ENCODE results near the gene SLC26A4. TPM values are rescaled to one million over a fixed set of nuclear protein-coding genes. Genes with fewer than 3 reads are reported as not detected.
"Not testable (repeated sequence)": the region's sequence is repeated elsewhere in the genome, so short reads cannot be mapped to it uniquely, and the experiment has no call there.

Gene SLC26A4
- total RNA-seq: 0.47 and 0.73 TPM in 2 replicates

DNA sequence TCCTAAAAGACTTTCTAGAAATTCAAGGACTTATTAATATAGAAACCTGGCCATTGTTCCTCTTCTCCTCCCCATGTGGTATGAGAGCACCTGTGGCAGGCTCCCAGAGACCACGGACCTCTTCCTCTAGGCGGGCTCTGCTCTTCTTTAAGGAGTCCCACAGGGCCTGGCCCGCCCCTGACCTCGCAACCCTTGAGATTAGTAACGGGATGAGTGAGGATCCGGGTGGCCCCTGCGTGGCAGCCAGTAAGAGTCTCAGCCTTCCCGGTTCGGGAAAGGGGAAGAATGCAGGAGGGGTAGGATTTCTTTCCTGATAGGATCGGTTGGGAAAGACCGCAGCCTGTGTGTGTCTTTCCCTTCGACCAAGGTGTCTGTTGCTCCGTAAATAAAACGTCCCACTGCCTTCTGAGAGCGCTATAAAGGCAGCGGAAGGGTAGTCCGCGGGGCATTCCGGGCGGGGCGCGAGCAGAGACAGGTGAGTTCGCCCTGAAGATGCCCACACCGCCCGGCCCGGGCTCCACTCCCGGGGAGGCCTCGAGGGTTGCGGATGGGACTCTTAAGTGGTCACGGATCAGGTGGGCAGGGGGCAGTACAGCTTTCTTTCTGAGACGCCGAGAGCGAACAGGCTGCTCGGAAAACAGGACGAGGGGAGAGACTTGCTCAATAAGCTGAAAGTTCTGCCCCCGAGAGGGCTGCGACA lies at the start of gene SLC26A4:
Gene SLC26A4 (plus strand): TSS at position 448 of the 700 bp plus-strand sequence. CDS start 814 bp downstream, outside the sequence.
- DNase-seq (ENCODE audit: extremely low read depth, low read depth, low spot score): no peak

DNA sequence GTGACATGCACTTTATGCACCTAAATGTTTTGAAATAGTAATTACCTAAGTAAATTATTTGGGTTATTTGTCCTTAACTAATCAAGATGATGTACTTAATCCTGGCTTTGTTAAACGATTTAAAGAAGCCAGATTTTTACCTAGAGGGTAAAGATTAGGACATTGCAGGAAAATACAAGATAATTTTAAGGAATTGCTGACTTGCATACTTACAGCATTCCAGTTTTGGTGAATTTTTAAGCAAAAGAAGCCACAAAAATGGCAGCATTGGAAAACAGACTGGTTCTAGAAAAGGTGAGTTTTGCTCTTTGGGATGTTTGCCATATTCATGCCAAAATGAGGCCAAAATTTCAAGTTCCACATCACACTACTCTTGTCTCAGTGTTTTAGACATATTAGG lies 47.2 kb upstream of the SLC26A4 start:
- DNase-seq (ENCODE audit: extremely low read depth, low read depth, low spot score): no peak

DNA sequence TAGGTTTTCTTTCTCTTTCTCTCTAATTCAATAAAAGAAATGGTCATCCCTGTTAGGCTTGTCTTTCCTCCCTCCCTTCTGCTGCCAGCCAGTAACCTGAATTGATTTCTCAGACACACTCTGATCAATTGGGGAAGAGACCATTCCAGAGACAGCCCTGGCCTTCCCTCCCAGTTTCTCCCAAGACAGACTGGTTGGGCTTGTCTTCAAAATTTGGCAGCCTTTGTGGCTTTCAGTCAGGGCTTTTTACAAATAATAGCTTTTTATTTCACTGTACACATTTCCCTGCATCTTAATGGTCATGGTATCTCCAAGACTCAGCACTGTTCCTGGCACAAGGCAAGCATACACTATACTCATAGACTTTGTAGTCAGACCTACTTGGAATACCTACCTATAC lies 46.7 kb upstream of the SLC26A4 start:
- DNase-seq (ENCODE audit: extremely low read depth, low read depth, low spot score): no peak

DNA sequence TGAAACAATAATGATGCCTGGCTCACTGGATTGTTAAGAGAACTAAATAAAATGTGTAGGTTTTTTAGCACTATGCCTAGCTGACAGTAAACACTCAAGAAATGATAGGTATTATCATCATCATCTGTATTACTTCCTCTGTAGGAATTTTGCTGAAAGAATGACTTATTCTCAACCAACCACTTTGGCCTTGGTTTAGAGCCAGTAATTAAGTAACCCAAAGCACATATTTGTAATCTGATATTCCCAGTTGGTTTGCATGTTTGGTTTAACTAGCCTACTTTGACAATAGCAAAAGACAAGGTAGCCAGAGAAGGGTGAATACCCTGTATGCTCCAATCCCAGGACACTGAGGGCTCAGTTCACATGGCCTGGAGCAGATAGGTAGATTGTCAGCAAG lies 46.2 kb upstream of the SLC26A4 start:
- DNase-seq (ENCODE audit: extremely low read depth, low read depth, low spot score): no peak

DNA sequence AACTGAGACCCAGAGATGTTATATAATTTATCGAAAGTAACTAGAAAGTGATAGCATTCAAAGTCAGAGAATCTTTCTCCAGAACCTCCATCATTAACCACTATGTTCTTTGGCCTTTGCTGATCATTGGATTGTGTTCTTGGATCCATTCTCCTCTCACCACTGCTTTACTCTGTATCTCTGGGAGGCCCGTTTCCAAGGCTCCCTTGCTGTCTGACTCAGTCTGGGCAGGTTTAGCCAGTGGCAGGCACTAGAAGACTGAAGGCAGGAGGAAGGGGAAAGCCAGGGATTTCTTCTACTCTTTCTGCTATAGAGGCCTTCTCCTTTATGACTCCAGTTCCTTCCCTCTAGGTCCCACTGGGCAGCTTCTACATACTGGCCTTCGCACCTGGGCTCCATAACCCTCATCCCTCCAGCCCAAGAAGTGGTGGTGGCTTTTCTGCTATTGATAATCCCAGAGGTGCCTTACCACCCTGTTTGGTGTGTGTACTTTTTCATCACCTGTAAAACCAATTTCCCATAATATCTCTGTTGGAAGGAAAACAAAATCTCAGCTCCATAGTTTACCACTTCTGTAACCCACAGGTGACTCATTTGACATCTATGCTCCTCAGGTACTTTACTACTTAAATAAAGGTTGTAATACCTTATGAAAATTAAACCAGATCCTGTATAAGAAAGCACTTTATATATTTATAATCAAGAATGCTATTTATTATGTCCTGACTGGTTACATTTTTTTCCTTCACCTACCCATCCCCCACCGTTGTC lies 44.5 kb upstream of the SLC26A4 start:
- no peak for DNase-seq (ENCODE audit: extremely low read depth, low read depth, low spot score)

DNA sequence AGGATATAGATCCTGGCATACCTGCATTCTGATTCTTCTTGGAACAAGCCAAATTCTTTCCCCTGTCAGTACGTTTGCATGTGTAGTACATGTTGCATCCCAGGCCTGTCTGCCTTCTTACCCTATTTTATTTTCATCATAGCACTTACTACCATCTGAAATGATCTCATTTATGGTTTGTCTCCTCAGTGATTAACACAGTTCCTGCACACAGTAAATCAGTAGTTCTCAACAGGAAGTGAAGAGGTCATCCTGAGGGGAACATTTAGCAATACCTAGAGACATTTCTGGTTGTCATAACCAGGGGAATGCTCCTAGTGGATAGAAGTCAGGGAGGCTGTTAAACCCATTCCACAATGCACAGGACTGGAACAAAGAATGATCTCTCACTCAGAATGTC lies 38.2 kb upstream of the SLC26A4 start:
- peak; percentile 29 for DNase-seq (ENCODE audit: extremely low read depth, low read depth, low spot score)

DNA sequence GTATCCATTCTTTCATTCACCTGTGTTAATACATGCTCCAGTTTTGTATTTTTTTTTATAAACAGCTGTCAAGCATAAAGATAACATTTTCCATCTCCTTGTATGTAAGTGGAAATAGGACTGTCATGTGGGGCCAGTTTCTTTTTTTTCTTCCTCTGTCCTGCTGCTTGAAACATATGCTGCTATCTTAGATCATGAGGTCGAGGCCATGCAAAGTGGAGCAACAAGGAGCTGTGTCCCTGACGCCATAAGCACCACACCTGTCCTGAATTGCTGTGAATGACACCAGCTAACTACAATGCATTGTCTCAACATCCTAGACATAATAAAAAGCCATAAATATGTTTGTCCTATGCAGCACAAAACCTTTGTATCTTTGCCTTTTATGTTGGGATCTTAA lies 37.7 kb upstream of the SLC26A4 start:
- DNase-seq (ENCODE audit: extremely low read depth, low read depth, low spot score): no peak

DNA sequence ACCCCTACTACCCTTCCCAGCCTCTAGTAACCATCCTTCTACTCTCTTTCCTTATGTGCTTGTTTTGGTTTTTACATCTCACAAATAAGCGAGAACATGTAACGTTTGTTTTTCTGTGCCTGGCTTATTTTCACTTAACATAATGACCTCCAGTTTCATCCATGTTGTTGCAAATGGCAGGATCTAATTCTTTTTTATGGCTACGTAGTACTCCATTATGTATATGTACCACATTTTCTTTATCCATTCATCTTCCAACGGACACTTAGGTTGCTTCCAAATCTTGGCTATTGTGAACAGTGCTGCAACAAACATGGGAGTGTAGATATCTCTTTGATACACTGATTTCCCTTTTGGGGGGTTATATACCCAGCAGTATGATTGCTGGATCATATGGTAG lies 33.6 kb upstream of the SLC26A4 start:
- no peak for DNase-seq (ENCODE audit: extremely low read depth, low read depth, low spot score)

DNA sequence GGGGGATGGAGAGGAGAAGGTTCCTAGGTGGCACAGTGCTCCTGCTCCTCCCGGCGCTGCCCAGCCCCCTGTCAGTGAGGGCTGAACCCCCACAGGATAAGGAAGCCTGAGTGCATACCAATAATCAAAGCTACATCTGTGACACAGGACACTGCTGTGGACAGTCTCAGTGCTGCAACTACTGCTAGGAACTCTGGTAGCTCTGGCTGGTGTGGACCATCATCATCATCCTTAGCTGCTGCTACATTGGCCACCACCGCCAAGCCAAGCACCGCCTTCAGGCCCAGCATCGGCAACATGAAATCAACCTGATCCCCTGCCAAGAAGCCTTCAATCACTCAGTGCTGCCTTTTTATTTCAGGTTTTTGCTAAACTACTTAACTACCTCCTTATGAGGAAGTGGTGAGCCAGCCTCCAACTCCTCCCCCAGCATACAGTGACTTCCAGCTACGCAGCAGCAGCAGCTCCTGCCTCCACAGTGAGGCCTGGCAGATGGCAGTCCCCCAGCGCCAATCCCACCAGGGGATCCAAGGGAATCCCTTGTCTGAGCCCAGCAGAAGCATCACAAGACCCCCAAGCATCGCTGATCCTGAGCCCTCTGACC lies 32.1 kb upstream of the SLC26A4 start:
- DNase-seq (ENCODE audit: extremely low read depth, low read depth, low spot score): no peak

DNA sequence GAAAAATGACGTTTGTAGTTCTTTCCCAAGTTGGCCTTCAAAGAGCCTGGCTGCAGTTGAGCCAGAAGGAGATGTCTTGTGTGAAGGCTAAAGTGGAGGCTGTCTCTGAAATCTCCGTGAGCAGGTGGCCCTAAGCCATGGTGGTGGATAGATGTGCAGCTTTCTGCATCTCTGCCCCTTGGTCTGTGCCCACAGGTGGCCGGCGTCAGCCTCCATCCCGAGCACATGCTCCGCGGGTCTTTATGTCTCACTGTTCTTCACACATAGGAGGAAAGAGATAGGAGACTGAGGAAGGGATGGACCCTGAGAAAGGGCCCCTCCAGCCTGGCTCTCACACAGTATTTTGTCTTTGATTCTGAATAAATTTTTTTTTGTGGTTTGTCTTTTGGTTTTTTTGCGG lies 30.3 kb upstream of the SLC26A4 start:
- no peak for DNase-seq (ENCODE audit: extremely low read depth, low read depth, low spot score)

DNA sequence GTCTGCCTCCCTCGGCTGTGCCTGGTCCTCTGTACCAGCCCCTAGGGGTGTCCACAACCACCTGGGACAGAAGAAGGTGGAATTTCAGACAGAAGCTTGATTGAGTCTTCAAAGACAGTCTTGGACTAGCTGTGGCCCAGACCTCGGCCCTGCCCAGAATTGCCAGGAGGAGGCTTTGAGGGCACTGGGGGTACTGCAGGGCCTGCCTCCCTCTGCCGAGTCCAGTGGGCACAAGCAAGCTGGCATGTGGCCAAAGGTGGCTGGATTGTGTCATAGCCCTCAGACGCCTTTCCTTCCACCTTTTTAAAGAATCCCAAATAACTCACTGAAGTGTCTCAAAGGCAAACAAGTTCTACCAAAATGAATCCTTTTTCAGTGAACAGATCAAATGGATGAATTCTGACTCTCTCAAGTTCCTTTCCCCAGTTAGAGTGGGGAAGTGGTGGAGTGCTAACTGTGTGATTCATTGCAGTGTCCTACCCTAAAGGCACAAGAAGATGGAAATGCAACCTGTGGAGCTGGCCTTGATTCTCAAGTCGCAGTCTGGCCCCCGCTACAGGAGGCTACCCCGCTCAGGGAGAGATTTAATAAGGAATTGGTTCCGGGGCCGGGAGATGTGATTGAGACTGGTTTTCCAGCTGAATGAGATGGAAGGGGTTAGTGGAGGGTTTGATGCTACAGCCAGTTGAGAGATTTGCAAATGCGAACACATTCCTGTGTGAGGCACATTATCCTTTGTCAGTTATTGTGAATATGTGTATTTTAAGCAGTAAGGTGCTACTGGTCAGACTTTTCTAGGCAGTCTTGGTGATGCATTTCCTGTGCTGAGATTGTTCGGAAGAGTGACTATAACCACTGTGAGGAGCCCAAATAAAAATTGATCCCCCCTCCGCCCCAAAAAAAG lies 28.8 kb upstream of the SLC26A4 start:
- no peak for DNase-seq (ENCODE audit: extremely low read depth, low read depth, low spot score)

DNA sequence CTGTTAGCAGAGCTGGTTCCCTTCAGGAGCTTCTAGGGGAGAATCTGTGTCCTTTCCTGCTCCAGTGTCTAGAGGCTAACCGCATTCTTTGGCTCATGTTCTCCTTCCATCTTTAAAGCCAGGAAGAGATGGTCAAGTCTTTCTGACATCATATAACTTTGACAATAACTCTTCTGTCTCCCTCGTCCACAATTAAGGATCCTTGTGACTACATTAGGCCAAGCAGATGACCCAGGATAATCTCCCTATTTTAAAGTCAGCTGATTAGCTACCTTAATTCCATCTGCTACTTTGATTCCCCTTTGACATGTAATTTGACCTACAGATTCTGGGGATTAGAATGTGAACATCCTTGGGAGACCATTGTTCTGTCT lies 28.1 kb upstream of the SLC26A4 start:
- no peak for DNase-seq (ENCODE audit: extremely low read depth, low read depth, low spot score)

DNA sequence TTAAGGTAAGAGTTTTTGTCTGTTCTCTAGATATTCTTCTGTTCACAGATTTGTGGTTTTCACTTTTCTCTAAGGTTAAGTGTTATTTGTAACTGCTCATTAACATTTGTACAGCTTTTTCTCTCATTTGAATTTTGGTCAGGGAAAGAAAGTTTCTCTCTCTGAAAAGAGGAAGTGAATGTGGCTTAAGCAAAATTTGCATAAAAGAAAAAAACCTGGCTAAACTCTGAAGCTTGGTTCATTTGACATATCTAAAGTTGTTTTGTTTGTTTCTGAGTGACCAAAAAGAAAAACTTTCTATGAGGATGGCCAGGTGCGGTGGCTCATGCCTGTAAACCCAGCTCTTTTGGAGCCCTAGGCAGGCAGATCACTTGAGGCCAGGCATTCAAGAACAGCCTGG lies 22.0 kb upstream of the SLC26A4 start:
- DNase-seq (ENCODE audit: extremely low read depth, low read depth, low spot score): no peak

DNA sequence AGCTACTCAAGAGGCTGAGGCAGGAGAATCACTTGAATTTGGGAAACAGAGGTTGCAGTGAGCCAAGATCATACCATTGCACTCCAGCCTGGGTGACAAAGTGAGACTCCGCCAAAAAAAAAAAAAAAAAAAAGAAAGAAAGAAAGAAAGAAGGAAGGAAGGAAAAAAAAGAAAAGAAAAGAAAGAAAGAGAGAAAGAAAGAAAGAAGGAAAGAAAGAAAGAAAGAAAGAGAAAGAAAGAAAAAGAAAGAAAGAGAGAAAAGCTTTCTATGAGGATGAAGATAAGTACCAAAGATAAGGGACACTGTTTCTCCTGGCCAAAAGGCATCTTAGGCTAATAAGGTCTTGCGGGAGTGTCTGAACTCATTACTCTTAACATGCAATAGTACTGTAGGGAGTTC lies 21.6 kb upstream of the SLC26A4 start:
- not testable (repeated sequence) for DNase-seq (ENCODE audit: extremely low read depth, low read depth, low spot score)

DNA sequence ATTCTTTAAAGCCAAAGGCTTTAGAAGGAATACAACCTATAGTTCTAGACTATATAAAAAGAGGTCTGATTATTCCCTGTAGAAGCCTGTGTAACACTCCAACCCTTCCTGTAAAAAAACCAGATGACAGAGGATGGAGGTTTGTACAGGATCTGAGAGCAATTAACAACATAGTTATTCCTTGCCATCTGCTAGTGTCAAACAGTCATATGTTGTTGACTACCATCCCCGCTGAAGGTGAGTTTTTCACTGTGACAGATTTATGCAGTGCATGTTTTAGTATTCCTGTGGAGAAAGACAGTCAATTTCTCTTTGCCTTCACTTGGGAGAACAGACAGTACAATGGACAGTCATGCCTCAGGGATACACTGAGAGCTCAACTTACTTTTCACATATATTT lies 19.0 kb upstream of the SLC26A4 start:
- DNase-seq (ENCODE audit: extremely low read depth, low read depth, low spot score): no peak

DNA sequence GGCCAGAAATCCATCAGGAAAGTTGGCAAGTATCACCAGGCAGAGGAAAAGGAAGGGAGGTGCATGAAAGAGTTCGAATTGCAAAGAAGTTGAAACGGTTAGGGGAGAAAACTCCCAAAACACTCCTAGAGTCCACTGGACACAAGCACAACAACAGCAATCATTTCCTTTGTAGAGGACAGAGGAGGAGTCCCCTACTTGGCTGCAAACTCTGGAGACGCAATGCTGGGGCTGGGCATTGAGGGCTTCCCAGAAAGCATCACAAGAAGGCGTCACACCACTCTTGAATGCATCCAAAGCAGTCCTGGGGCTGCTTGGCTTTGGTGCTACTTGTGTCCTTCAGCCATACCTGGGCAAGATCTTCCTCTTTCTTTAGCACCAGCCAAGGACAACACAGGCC lies 18.1 kb upstream of the SLC26A4 start:
- no peak for DNase-seq (ENCODE audit: extremely low read depth, low read depth, low spot score)

DNA sequence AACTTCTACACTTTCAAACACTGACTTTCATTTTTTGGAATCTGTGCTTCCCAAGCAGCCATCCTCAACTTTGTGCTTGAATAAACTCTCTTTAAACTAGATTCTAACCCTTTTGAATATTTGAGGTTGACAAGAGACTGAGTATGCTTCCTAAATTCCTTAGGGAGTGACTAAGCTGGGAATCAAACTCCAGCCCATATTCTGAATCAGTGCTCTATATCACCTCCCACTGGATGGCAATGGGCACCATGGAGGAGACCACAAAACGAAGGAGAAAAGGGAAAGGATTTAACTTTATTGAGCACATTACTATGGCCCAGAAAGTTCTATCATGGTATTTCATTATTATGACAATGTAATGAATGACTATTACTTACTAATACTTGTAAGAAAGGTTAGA lies 17.2 kb upstream of the SLC26A4 start:
- no peak for DNase-seq (ENCODE audit: extremely low read depth, low read depth, low spot score)

DNA sequence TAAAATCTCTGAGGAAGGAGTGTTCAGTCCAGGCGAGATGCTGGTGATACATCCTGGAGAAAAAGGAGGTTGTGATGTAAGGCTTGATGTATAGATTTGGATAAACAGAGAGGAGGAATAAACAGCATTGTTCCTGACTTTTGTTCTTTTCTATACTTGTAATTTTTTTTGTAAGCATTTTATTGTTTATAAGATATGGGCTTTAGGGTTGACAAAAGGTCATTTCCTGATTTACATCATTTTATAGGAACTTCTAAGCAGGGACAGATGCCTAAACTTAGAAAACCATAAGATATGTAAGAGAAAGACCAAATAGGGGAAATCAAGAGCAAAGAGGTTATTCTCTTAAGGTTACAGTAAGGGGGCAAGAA lies 16.7 kb upstream of the SLC26A4 start:
- no peak for DNase-seq (ENCODE audit: extremely low read depth, low read depth, low spot score)

DNA sequence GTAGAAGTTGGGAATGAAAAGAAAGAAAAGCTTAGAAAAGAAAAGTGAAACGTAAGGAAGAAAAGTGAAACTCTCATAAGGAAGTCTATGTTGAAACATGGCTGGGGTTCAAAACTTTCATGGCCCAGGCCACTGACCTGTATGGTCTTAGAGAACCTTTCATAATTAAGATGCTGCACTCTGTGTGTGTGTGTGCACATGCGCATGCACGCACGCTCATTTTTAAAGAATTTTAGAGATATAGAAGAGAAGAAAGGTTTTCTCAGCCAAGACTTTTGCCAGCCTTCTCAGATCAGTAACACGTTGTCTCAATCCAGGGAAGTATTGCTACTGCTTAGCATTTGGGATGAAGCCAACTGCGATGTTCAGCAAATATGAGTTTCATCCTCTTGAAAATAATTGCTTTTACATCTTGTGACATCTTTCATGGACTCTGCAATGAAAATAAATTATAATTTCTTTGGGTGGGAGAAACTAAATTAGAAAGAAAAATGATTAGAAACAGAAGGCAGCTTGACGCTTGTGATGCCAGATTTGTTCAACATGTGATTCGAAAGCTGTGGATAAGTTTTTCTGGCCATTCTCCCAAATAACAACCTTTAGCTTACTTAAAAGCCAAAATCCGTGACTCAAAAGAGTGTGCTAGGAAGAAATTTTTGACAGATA lies 16.2 kb upstream of the SLC26A4 start:
- no peak for DNase-seq (ENCODE audit: extremely low read depth, low read depth, low spot score)

DNA sequence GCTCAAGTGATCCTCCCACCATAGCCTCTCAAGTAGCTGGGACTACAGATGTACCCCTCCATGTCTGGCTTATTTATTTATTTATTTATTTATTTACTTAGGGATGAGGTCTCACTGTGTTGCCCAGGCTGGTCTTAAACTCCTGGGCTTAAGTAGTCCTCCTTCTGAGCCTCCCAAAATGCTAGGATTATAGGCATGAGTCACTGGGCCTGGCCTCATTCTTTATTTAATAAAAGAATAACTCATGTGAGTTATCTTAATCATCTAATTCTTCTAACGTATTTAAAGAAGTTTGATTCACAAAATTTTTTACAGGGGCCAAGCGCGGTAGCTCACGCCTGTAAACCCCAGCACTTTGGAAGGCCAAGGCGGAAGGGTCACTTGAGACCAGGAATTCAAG lies 8.0 kb upstream of the SLC26A4 start:
- no peak for DNase-seq (ENCODE audit: extremely low read depth, low read depth, low spot score)

DNA sequence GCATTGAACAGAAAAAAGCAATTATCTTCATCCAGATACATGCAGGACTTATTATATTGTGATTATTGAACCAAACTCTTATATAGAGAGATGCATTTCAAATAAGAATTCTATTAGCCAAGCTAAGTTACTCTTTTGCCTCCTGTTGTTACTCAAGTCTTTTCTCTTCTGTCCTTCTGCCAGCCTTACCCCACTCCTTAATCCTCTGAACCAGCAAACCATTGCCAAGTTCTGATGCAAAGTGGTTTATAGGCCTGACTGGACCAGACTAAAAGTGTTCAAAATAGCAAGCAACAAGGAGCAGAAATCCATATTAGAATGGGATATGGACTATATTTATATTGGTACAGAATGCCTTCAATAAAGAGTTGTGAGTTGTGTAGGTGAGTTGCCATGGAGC lies 2.2 kb upstream of the SLC26A4 start:
- DNase-seq (ENCODE audit: extremely low read depth, low read depth, low spot score): no peak
